ENCODE results near the gene CIITA. TPM values are rescaled to one million over a fixed set of nuclear protein-coding genes. Genes with fewer than 3 reads are reported as not detected.
A peak's percentile ranks its signal among the peaks of the same experiment; 100 is the strongest.

CIITA gene
- total and polyA plus RNA-seq, 10 of the 15 experiments (the other 5 are each of a cell fraction or from before 2014, with no cell fraction given), result 11.5 to 145 (median 49.7) TPM

GRCh38 chr16:10939649-10940234 lies 62.7 kb downstream of the CIITA start:
- Histone ChIP-seq H3K9ac (ENCODE audit: control insufficient read depth, insufficient read depth, low read length) (peak overlapping the region; percentile 90), H3K36me3 (ENCODE audit: control insufficient read depth in 2 of 2, insufficient read depth in 2 of 2, low read length in 1 of 2) (peaks cover 0 to 2% of the 10 kb centered on the region in 2 experiments; a peak in 2 of 4 replicates), H2AFZ (ENCODE audit: control insufficient read depth, low read depth, low read length) (no peak overlapping the region), H3K4me3 (peak overlapping the region; percentile 82), H4K20me1 (ENCODE audit: control insufficient read depth, insufficient read depth) (no peaks in the 10 kb centered on the region; the same call in none of the 2 replicates), H3K4me1 (ENCODE audit: control insufficient read depth, insufficient read depth, low read length) (peaks cover 39% of the 10 kb centered on the region), H3K79me2 (ENCODE audit: control insufficient read depth, insufficient read depth, low read length) (peaks cover 57% of the 10 kb centered on the region), H3K27ac (ENCODE audit: control insufficient read depth, insufficient read depth) (peak overlapping the region; percentile 71; the same call in 1 of the 2 replicates), H3K4me2 (ENCODE audit: control insufficient read depth, insufficient read depth) (peak overlapping the region; percentile 98), H3K9me3 (replicated peaks; ENCODE audit: control insufficient read depth, insufficient read depth, low read length) (no peaks in the 10 kb centered on the region), H3K27me3 (replicated peaks in 1 of 2; ENCODE audit: control insufficient read depth in 2 of 2, insufficient read depth in 2 of 2, low read length in 1 of 2) (no peaks in the 10 kb centered on the region)
- ChIA-PET RAD21 (ENCODE audit: unreplicated experiment) (interaction anchor here (0.7 to 7.1 kb wide), 6 partner anchors 10 to 200 kb away, joined by 3 to 50 read pairs (median 4); partner anchors contain the start of gene CIITA), POLR2A (interaction anchor here (0.6 to 3.8 kb wide), 4 partner anchors 11 to 194 kb away, joined by 3 to 24 read pairs (median 14); partner anchors contain the start of gene CIITA), CTCF (interaction anchor here (0.6 to 6.3 kb wide), 7 partner anchors 9 to 654 kb away, joined by 3 to 63 read pairs (median 10); partner anchors contain the start of gene CIITA), SMC1A (ENCODE audit: uncharacterized antibody, unreplicated experiment) (interaction anchor here (1.1 to 3.0 kb wide), 8 partner anchors 7 to 645 kb away, joined by 3 to 12 read pairs (median 4); partner anchors contain the start of gene NUBP1)
- FAIRE-seq (no peak), ATAC-seq (no peak), DNase-seq (ENCODE audit: low read depth, low spot score) (no peak)
- BruUV-seq (replicated peaks), result no TSS peak
- WGBS (ENCODE audit: insufficient coverage, insufficient replicate concordance, low lambda C conversion rate, missing lambda C conversion rate), result 93% methylated on average over 7 of the region's 7 CpGs
- in situ Hi-C loops (cut with MboI), result no loop called here
- intact Hi-C loops (cut with micrococcal nuclease; ENCODE audit: unreplicated experiment), result loop anchor here (5.0 kb wide), 1 partner anchor 417 kb away; no protein-coding TSS in a partner anchor
- TF ChIP-seq CREB1 (IDR thresholded peaks at IDR 0.05; ENCODE audit: low read depth) (no peak), TBL1XR1 (IDR thresholded peaks at IDR 0.05; ENCODE audit: low read depth, low read length) (no peak), CHD4 (IDR thresholded peaks at IDR 0.05) (no peak), KAT2A (conservative IDR thresholded peaks at IDR 0.05; ENCODE audit: control insufficient read depth, low read depth, low read length) (no peak), RBBP5 (conservative IDR thresholded peaks at IDR 0.05) (no peak), MEF2A (IDR thresholded peaks at IDR 0.05; ENCODE audit: insufficient read depth, low read depth, low read length) (no peak), HDAC6 (IDR thresholded peaks at IDR 0.05; ENCODE audit: unreplicated experiment) (no peak), ELK1 (IDR thresholded peaks at IDR 0.05; ENCODE audit: low read depth, low read length) (no peak), HDGF (IDR thresholded peaks at IDR 0.05) (no peak), STAT1 (conservative IDR thresholded peaks at IDR 0.05) (no peak), TCF12 (IDR thresholded peaks at IDR 0.05; ENCODE audit: low read depth, low read length) (no peak), HSF1 (IDR thresholded peaks at IDR 0.05; ENCODE audit: low read depth, low read length) (no peak), CTCF (IDR thresholded peaks at IDR 0.05 in 2 of 3, conservative IDR thresholded peaks at IDR 0.05 in 1 of 3; ENCODE audit: control insufficient read depth in 2 of 3, extremely low read depth in 1 of 3, insufficient read depth in 1 of 3, low read depth in 3 of 3, low read length in 3 of 3) (no peak), LARP7 (IDR thresholded peaks at IDR 0.05) (no peak), RAD51 (IDR thresholded peaks at IDR 0.05) (no peak), HCFC1 (IDR thresholded peaks at IDR 0.05; ENCODE audit: low read length) (no peak), E2F4 (IDR thresholded peaks at IDR 0.05; ENCODE audit: low read depth, low read length) (no peak), NR2F1 (conservative IDR thresholded peaks at IDR 0.05) (no peak), CEBPB (IDR thresholded peaks at IDR 0.05; ENCODE audit: borderline replicate concordance in 1 of 2, low read depth in 2 of 2, low read length in 2 of 2) (no peak)
